Panc1 (cell line): ENCODE results near the gene ACSM5. TPM values are rescaled to one million over a fixed set of nuclear protein-coding genes. Genes with fewer than 3 reads are reported as not detected.
"Not testable (repeated sequence)": the region's sequence is repeated elsewhere in the genome, so short reads cannot be mapped to it uniquely, and the experiment has no call there.

Experiments used
- ATAC-seq: fragments of 200-7000 bp; cut with Tn5 transposase; 2 replicates; pipeline ENCODE4 v1.9.1; 2020; ENCODE audit warnings: mild to moderate bottlenecking, moderate library complexity
- BruUV-seq: library from RNA; stranded (reverse); fragments of 400-500 nt; replicated peaks from 2 replicates; lab custom pipeline; 2021; lab: Mats Ljungman, UMichigan
- CTCF ChIA-PET: fragments of 300-600 bp; sonication (Branson Sonifier 250); formaldehyde crosslinking; loops from one replicate; lab custom pipeline; 2022; ENCODE audit warnings: antibody characterized with exemption; lab: Charles Lee
- POLR2A ChIA-PET: fragments of 300-600 bp; sonication (Branson Sonifier 250); formaldehyde crosslinking; loops from one replicate; lab custom pipeline; 2022; ENCODE audit warnings: antibody characterized with exemption; lab: Charles Lee
- DNase-seq: peaks from one replicate; pipeline ENCODE4 v3.0.0-alpha.2; 2010; ENCODE audit warnings: low read depth, low spot score
- H3K27ac ChIP-seq: 2 replicates; pipeline ENCODE4 v1.5.1; 2011; ENCODE audit warnings: mild to moderate bottlenecking, low read length, inconsistent platforms
- H3K27me3 ChIP-seq: fragments of 200-500 bp; sonication (Bioruptor generic); 2 replicates; pipeline ENCODE4 v1.6.0; 2014; ENCODE audit warnings: low read length, inconsistent platforms; ENCODE audit not compliant: control insufficient read depth, insufficient read depth
- H3K36me3 ChIP-seq: fragments of 200-500 bp; sonication (Bioruptor generic); 2 replicates; pipeline ENCODE4 v1.5.1; 2014; ENCODE audit warnings: inconsistent platforms, mild to moderate bottlenecking, low read length, moderate library complexity; ENCODE audit not compliant: control insufficient read depth, insufficient read depth
- H3K4me1 ChIP-seq: 2 replicates; pipeline ENCODE4 v1.5.1; 2011; ENCODE audit warnings: inconsistent platforms, mild to moderate bottlenecking, low read length, moderate library complexity; ENCODE audit not compliant: control insufficient read depth, insufficient read depth
- H3K4me3 ChIP-seq, 2 experiments: 2 replicates each; pipeline ENCODE4 v1.5.1; 2011 to 2012; ENCODE audit warnings: low read depth in 2 of 2, low read length in 2 of 2, mild to moderate bottlenecking in 2 of 2, inconsistent platforms in 1 of 2, moderate library complexity in 1 of 2
- H3K9me3 ChIP-seq: fragments of 200-500 bp; sonication (Bioruptor generic); 2 replicates; pipeline ENCODE4 v1.5.1; 2014; ENCODE audit warnings: low read depth, mild to moderate bottlenecking, inconsistent platforms, low read length, moderate library complexity; ENCODE audit not compliant: control insufficient read depth, insufficient read depth
- in situ Hi-C: cut with HindIII; loops from 2 replicates; pipeline ENCODE4 v1.10.0; 2016; ENCODE audit warnings: low sequenced_read_pairs, low pct_unique_long_range_greater_than_20kb
- intact Hi-C: fragments of 100-400 bp; cut with micrococcal nuclease; formaldehyde crosslinking; loops from one replicate; pipeline ENCODE4 v1.10.0; 2022; ENCODE audit not compliant: unreplicated experiment
- total RNA-seq: library from RNA; stranded (reverse); gene quantifications from one replicate; pipeline ENCODE4 v1.2.1, GENCODE V29; 2021; ENCODE audit not compliant: unreplicated experiment
- TF ChIP-seq, protein P1 (sequence below), 2 experiments: IDR thresholded peaks; 2 replicates each; pipeline ENCODE4 v1.6.1; 2011 to 2012; ENCODE audit warnings: low read depth in 2 of 2, control low read depth in 1 of 2, low read length in 1 of 2, mild to moderate bottlenecking in 1 of 2, moderate library complexity in 1 of 2; ENCODE audit not compliant: insufficient read depth in 1 of 2

Gene ACSM5
- total RNA-seq, 1 experiment from 2014 or later: 0.21 TPM

DNA sequence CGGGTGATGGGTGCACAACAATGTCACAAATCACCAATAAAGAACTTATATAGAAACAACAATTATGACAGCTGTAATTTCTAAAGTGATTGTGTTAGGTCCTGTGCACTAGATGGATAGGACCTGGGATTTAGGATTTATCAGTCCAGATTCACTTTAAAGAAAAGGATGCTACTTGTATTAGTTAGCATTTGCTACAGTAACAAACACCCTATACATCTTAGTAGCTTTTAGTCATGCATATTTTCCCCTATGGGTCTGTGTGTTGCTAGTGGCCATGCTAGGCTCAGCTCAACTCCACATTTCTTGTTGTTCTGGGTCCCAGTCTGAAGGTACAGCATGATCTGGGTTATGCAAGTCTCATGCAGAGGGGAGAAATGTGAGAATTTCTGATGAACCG is 49.9 kb downstream of the ACSM5 start:
- in situ Hi-C loops, DNase-seq, H3K27ac ChIP-seq, CTCF ChIA-PET, H3K9me3 ChIP-seq, intact Hi-C loops, POLR2A ChIA-PET, H3K27me3 ChIP-seq, H3K4me3 ChIP-seq, BruUV-seq, ATAC-seq, H3K36me3 ChIP-seq, H3K4me1 ChIP-seq: not testable (repeated sequence)

DNA sequence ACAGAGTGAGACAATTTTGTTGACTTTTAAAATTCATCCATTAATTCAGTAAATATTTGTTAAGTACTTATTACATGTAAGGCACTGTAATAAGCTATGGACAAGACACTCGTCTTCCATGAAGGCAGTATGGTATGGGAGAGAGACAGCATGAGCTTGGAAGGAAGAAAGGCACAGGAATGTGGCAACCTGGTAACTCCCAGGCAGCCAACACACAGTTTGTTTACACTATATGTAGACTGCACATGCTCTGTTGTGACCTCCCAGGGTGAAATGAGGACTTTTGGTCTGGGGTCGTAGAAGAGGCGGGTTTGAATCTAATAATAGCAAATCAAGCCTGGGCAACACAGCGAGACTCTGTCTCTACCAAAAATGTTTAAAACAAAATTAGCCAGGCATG is 51.0 kb downstream of the ACSM5 start:
- H3K4me1 ChIP-seq, H3K36me3 ChIP-seq, H3K9me3 ChIP-seq, BruUV-seq, DNase-seq, POLR2A ChIA-PET, H3K27me3 ChIP-seq, in situ Hi-C loops, ATAC-seq, CTCF ChIA-PET, intact Hi-C loops, H3K4me3 ChIP-seq, H3K27ac ChIP-seq: not testable (repeated sequence)

DNA sequence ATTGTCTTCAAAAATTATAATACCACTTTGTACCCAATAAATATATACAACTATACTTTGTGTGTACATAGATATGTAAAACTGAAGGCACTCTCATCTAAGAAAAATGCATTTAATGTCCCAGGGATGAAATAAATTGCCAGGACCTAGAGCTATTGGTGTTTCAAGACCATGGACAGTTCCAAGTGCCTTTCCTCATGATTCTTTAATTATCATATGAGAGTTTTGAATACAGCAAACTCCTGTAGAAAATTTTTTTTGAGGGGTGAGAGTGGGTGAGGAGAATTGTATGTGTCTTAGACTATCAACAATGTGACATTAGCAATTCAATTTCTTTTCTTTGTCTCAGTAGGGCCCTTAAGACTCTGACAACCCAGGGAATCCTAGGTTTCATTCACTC is 59.6 kb downstream of the ACSM5 start:
- intact Hi-C loops, CTCF ChIA-PET, in situ Hi-C loops: not testable (repeated sequence)

DNA sequence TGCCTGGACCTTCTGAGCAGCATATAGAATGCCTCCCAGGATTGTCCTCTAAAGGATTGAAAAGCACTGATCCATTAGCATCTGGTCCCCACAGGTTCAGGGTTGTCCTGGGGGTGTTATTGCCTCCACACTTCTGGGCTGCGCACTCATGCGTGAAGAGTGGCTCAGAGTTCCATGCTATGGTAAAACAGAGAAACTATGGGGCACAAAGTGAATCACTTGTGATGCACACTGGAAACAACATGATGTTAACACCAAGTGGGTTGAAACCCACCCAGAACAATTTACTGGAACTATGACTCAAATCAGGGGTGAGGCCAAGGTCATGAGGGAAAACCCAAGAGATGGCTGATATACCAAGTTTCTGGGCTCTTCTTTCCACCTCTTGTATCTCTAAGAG is 60.6 kb downstream of the ACSM5 start:
- H3K27me3 ChIP-seq, POLR2A ChIA-PET, DNase-seq, in situ Hi-C loops, H3K27ac ChIP-seq, H3K36me3 ChIP-seq, H3K9me3 ChIP-seq, BruUV-seq, H3K4me1 ChIP-seq, ATAC-seq, H3K4me3 ChIP-seq, CTCF ChIA-PET, intact Hi-C loops: not testable (repeated sequence)

More for the DNA sequence above, 59.6 kb downstream of the ACSM5 start:
- ATAC-seq, H3K27me3 ChIP-seq, H3K27ac ChIP-seq, POLR2A ChIA-PET, DNase-seq, H3K9me3 ChIP-seq, H3K4me3 ChIP-seq, BruUV-seq, H3K4me1 ChIP-seq, H3K36me3 ChIP-seq: not testable (repeated sequence)
- TF ChIP-seq, protein P1, sequence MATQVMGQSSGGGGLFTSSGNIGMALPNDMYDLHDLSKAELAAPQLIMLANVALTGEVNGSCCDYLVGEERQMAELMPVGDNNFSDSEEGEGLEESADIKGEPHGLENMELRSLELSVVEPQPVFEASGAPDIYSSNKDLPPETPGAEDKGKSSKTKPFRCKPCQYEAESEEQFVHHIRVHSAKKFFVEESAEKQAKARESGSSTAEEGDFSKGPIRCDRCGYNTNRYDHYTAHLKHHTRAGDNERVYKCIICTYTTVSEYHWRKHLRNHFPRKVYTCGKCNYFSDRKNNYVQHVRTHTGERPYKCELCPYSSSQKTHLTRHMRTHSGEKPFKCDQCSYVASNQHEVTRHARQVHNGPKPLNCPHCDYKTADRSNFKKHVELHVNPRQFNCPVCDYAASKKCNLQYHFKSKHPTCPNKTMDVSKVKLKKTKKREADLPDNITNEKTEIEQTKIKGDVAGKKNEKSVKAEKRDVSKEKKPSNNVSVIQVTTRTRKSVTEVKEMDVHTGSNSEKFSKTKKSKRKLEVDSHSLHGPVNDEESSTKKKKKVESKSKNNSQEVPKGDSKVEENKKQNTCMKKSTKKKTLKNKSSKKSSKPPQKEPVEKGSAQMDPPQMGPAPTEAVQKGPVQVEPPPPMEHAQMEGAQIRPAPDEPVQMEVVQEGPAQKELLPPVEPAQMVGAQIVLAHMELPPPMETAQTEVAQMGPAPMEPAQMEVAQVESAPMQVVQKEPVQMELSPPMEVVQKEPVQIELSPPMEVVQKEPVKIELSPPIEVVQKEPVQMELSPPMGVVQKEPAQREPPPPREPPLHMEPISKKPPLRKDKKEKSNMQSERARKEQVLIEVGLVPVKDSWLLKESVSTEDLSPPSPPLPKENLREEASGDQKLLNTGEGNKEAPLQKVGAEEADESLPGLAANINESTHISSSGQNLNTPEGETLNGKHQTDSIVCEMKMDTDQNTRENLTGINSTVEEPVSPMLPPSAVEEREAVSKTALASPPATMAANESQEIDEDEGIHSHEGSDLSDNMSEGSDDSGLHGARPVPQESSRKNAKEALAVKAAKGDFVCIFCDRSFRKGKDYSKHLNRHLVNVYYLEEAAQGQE (IDR thresholded peaks at IDR 0.05; ENCODE audit: insufficient read depth in 1 of 2, low read depth in 2 of 2, low read length in 1 of 2): peak in 1 of 2 experiments; percentile 62; a peak in 2 of 4 replicates

DNA sequence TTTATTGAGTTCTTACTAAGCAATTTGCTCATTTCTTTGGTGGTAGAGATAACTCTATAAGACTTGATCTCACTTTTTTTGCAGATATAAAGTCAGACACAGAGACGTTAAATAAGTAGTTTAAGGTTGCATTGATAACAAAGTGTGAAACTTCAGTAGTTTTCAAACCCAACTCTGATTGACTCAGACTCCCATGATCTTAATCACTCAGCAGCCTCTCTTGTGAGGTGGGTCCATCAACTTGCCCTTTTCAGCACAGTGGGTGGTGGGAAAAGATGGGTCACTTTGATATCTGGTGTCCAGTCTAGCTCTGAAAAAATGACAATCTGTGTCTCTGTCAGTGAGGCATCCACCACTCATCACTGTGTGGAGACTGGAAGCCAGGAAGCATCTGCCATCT is 61.4 kb downstream of the ACSM5 start:
- H3K9me3 ChIP-seq, CTCF ChIA-PET, DNase-seq, in situ Hi-C loops, ATAC-seq, H3K27me3 ChIP-seq, BruUV-seq, H3K4me3 ChIP-seq, H3K36me3 ChIP-seq, H3K4me1 ChIP-seq, H3K27ac ChIP-seq, intact Hi-C loops, POLR2A ChIA-PET: not testable (repeated sequence)

DNA sequence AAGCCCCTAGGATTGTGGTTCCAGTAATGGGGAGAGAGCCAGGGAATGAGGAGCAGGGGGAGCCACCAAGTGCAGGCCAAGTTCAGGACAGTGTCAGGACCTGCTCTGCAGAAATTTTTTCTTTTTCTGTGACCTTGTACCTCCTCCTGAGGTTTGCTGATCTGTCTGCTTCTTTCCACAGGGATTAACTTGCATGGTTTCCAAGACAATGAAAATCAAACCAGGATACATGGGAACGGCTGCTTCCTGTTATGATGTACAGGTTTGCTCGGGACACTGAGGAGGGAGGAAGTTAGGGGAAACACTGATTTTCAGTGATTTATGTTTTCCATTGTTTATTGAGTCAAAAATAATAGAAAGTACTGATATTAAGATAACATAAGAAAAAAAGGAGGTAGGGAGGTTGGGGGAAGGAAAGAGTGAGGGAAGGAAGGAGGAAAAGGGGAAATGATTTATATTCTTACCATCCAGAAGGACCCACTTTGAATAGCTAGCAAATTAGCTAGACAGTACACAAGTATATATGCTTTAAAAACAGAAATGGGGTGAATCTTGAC is 67.9 kb downstream of the ACSM5 start:
- intact Hi-C loops, ATAC-seq, H3K27ac ChIP-seq, POLR2A ChIA-PET, H3K4me1 ChIP-seq, H3K9me3 ChIP-seq, H3K36me3 ChIP-seq, H3K4me3 ChIP-seq, in situ Hi-C loops, CTCF ChIA-PET, H3K27me3 ChIP-seq, BruUV-seq, DNase-seq: not testable (repeated sequence)
